Measurements from ENCODE around the gene RAB5A.

DNA sequence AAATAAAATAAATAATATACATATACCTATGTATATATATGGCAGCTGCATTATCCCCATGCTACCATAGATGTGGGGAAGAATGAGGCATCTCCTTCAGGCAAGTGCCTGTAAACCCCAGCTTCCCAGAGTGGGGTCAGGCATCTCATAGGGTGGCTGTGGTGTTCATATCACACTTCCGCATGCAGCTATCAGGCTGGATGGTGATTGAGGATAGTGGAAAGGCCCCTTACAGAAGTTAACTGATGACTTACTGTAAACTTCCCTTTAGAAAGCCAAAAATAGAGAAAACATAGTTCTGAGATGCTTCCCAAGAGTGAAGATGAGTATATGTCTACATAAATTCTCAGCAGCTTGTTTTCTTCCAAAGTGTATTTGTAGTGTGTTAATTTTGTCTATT lies 68.6 kb downstream of the RAB5A start:
- no peak for TF ChIP-seq CTCF (IDR thresholded peaks at IDR 0.05)
- TF ChIP-seq POLR2A (IDR thresholded peaks at IDR 0.05), result no peak

Measured in right lobe of liver (tissue), 4 donors.